ENCODE results near the gene PTPN3.

Gene PTPN3

DNA sequence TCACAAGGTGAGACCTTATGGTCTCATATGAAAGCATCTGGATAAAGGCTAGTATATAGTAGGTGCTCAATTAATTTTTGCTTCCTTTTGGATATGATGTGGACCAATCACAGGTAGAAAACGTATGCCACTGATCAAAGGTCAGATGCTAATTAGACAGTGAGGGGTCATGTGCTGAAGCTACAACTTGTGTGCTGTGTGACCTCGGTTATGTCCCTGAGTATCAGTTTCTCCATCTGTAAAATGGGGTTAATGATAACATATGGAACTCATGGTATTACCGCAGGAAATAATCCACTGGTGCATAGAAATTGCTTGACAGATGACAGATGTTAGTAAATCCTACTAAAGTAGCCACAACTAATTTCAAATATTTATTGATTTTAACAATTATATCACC is 62.0 kb downstream of the PTPN3 start:
- FAIRE-seq: no peak
- DNase-seq (ENCODE audit: extremely low spot score, insufficient read length, low read depth): no peak

DNA sequence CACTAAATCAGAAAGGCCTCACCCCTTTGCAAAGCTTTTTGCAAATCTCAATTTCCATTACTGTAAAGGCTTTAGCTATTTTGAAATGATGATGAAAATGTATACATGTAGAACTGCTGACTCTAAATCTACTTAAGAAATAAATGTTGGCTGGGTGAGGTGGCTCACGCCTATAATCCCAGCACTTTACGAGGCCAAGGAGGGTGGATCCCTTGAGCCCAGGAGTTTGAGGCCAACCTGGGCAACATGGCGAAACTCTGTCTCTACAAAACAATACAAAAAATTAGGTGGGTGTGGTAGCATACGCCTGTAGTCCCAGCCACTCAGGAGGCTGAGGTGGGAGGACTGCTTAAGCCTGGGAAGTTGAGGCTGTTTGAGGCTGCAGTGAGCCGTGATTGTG is 64.6 kb downstream of the PTPN3 start:
- no peak for FAIRE-seq
- DNase-seq (ENCODE audit: extremely low spot score, insufficient read length, low read depth): no peak

DNA sequence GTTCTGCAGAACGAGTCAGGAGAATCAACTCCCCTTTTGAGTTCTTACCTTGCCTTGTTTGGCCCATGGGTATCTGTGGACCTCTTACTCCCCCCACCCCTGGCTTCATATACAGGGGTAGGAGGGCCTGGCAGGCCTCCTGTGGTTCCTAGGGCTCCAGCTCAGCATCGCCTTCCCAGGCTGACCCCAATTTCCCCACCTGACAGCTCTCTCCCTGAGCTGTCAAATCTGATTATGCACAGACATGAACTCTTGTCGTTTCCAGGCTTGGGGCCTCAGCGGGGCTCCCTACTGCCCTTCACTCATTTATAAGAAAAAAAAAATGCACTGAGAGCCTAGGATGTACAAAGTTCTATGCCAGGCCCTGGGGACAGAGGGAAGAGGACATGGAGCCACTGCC is 67.9 kb downstream of the PTPN3 start:
- FAIRE-seq: no peak

DNA sequence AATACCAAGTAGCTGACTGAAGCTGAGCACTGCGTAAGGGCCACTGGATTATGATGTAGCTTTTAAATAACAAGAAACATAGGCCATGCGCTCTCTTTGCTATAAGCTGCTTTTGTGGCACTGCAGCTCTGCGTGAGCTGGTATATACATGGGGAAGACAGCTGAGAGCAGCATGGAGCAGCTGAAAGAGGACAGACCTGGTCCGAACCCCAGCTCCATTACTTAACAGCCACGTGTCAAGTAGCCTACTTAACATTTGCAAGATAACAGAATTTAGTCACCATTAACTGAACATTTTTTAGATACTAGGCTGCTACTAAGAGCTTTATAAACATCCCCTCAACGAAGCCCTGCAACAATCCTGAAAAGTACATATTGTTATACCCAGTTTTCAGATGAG is 69.3 kb downstream of the PTPN3 start:
- DNase-seq (ENCODE audit: extremely low spot score, insufficient read length, low read depth) (no peak), FAIRE-seq (no peak)

More for the DNA sequence above, 67.9 kb downstream of the PTPN3 start:
- DNase-seq (ENCODE audit: extremely low spot score, insufficient read length, low read depth): no peak

DNA sequence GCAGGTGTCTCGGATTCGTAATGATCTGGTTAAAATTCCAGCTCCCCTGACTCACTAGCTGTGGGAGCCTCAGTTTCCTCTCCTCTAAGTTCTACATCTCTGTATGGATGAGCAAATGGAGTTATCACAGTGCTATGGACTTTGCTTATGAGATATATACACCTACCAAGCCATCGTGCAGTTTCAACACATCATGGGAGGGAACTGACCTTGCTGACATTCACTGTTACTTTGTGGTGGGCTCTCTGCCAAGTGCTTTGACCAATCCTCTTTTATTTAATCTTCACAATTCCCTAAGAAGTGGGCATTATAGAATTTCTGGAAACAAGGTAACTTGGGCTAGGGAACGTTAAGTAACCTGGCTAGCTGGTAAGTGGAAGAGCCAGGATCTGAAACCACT is 70.2 kb downstream of the PTPN3 start:
- no peak for FAIRE-seq
- DNase-seq (ENCODE audit: extremely low spot score, insufficient read length, low read depth): no peak

DNA sequence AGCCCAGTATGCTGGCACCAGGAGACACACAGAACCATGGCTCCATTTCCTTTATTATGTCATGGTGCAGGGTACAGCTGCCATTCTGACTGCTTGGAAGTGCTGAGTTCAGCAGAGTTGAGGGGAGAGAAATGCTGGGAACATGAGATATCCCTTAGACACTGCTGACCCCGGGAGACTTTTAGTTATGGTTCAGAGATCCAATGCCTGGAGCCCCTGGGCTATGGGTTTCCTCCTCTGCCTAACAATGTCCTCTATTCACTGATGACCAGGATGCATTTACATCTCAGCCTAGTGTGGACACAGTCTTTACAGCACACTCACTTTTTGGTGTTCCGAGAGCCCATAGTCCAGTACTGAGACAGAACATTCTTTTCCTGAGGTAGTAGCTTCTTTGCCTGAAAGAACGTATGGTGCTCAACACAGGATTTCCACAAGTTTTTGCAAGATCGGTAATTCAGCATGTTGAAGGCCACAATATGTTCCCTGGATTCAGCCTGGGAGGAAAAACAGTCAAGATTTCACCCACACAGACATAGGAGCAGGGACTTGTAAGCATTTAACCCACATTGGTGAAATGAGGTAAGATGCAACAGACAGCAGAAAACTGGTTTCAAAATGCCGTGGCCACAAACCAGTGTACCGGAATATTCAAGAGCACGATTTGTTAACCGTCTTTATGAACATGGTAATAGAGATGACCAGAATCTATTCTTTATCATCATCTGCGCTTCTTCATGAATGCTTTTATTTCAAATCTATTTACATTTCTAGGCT is 71.3 kb downstream of the PTPN3 start:
- DNase-seq (ENCODE audit: extremely low spot score, insufficient read length, low read depth): no peak
- no peak for FAIRE-seq

DNA sequence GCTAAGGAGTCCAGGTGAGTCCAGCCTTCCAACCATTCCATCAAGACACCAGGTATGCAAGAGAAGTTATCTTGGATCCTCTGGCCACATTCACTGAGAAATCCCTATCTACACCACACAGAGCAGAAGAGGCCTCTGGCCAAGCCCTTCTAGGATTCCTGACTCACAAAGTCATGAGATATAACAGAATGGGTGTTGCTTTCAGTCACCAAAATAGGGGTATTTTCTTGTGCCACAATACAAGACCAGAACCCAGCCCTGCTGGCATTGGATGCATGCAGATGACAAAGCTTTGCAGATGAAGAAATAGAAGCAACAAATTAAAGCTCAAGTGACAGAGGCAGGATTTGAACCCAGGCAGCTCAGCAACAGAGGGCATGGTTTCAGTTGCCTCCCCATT is 73.5 kb downstream of the PTPN3 start:
- no peak for DNase-seq (ENCODE audit: extremely low spot score, insufficient read length, low read depth)
- no peak for FAIRE-seq

DNA sequence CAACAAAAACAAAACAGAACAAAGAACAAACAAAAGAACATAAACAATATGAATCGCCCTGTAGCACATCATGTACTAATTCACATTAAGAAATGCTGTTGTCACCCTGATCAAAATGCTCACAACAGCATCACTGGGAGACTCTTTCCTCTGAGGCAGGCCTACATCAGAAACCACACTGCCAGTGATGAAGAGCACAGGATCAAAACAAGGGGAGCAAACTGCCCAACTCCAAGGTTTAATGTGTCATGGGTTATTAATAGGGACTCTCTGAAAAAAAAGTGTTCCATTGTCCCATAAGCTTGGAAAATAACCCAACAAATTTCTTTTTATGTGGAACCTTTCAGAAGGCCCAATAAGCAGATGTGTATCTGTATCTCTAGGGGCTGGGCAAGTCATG is 74.2 kb downstream of the PTPN3 start:
- FAIRE-seq: peak; percentile 47
- DNase-seq (ENCODE audit: extremely low spot score, insufficient read length, low read depth): no peak

DNA sequence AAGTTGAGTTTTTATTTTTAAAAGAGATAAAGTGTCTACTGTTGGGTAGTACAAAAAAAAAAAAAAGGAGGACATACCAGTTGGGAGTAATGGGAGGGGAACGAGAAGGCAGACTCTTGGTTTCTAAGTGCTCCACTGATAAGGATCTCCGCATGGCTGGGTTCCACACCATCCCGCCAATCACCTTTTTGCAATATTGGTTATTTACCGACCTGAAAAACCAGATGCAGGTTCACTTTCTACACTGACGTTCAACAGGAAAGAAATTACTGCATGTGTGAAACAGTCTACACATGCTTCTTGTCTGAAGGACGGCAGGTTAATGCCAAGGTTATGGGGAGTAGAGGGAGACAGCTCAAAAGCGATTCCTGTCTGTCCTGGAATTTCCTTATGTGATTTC is 75.5 kb downstream of the PTPN3 start:
- FAIRE-seq (peak; percentile 97), DNase-seq (ENCODE audit: extremely low spot score, insufficient read length, low read depth) (no peak)

DNA sequence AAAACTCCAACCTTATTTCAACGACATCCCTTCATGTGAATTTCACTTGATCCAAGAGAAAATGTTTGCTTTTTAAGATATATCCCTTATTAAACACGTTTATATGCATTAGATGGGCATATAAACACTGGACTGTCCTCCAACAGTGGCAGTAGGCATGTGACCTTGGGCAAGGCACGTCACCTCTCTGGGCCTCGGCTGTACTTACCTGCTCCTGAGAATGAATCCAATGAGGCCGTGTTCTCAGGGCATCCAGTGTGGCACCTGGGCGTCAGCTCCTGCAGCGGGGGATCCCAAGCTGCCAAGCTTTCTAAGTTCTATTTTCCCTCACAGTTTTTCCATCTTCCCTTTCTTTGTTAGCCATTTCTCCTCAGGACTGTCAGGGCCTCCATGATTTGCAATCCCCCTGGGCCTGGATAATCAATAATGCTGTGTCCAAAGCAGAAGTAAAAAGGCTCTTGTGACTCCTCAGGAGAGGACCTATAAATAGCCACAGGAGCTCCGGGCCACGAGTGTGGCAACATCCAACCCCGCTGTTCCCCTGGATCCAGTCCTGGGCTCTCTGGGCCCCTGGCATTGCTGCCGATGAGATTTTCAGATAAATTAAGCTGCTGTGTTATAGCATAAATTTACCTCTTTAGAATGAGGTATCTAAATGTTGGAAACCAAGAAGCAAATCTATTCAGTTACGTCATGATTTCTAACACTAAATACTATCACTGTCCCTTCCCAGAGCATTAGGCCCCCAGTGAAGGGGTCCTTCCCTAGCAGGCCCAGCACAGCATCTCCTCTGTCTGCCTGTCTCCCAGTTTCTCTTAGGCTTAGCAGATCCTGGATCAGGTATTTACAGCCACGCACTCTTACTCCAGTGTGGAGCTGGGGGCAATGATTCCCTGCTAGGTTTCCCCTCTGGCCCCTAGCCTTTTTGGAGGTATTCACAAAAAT is 76.8 kb downstream of the PTPN3 start:
- DNase-seq (ENCODE audit: extremely low spot score, insufficient read length, low read depth) (no peak), FAIRE-seq (no peak)

DNA sequence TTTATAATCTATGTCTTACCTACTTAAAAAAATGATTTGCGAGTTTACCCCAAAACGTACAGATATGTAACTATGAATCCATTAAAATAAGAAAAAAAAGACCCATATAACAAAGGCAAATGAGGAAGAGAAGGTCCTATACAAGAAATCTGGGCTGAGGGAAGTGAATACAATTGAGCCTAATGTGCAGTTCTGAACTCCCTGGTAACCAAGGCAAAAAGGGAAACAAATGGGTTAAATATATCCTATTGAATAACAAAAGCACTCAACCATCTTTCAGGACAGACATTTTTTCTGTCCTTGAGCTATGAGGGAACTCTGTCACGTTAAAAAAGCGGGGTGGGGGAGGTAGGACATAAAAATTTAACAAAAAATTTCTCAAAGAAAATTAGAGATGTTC is 78.6 kb downstream of the PTPN3 start:
- DNase-seq (ENCODE audit: extremely low spot score, insufficient read length, low read depth): no peak
- FAIRE-seq: no peak

DNA sequence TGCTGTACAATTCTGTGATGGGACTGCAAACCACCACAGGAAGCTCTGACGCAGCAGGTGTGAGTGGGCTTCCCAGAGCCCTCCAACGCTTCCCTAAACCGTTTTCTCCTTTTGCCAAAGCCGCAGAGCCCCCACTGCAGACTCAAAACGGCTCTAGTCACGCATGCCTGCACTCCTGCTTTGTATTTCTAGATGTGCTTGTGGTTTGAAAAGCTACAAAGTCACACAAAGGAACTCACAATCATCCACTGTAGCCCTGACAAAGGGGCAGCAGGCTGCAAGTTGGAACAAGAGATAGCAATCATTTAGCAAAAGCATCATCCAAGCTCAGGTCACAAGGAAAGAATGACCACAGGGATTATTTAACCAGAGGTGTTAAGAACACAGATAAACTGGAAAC is 79.3 kb downstream of the PTPN3 start:
- FAIRE-seq (peak; percentile 91), DNase-seq (ENCODE audit: extremely low spot score, insufficient read length, low read depth) (no peak)

DNA sequence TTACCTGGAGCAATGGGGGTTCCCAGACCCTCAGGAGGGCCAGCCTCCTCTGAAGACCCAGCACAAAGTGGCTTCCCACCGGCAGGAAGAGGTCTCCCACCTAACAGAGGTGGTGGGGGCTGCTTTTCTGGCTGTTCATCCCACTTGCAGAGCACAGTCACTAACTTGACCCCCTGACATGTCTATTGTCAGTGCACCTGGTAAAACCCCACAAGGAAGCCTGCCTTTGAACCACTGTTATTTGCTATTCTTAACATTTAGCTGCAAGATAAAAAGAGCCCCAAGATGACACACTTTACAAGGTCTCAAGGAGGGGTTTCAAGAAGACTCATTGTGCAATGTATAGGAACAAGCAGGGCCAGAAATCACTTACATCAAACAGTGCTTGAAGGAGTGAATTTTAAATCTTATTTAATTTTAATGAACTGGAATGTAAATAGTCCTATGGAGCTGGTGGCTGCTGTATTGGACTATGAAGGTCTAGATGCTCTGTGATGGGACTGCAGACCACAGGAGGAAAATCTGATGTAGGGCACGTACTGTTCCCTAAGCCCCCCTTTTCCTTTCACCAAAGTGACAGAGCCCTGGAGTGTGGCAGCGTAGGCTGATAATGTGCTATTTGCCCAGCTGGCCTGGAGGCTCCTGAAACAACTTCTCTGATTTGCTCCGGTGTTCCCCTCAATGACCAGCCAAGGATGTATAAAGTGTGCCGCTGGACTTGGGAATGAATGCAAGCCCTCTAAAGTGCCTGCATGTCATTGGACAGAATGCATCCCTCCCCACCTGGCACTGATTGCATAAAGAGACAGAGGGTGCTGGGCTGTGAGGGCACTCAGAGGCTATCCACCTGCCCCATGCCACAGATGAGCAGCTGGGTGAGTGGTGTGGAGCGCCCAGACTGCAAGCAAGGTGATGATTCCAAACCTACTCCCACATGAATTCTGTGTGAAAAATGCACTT is 80.2 kb downstream of the PTPN3 start:
- DNase-seq (ENCODE audit: extremely low spot score, insufficient read length, low read depth) (no peak), FAIRE-seq (peak; percentile 21)

DNA sequence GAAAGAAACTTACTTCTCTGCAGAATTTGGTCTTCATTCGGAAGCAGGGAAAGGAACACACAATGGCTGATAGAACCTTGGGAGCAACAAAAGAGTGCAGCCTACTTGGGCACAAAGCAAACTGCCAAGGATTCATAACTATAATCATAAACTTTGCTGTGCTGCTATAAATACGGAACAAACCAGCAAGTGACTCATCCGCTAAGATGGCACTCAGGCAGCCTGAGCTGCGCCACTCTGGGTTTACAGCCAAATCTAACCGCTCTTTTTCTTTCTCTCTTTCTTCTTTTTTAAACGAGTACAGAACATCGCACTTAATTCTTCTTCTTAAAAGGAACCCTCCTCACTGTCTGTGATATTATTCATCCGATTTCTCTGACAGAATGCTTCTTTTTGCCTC is 81.1 kb downstream of the PTPN3 start:
- no peak for DNase-seq (ENCODE audit: extremely low spot score, insufficient read length, low read depth)
- peak; percentile 46 for FAIRE-seq

DNA sequence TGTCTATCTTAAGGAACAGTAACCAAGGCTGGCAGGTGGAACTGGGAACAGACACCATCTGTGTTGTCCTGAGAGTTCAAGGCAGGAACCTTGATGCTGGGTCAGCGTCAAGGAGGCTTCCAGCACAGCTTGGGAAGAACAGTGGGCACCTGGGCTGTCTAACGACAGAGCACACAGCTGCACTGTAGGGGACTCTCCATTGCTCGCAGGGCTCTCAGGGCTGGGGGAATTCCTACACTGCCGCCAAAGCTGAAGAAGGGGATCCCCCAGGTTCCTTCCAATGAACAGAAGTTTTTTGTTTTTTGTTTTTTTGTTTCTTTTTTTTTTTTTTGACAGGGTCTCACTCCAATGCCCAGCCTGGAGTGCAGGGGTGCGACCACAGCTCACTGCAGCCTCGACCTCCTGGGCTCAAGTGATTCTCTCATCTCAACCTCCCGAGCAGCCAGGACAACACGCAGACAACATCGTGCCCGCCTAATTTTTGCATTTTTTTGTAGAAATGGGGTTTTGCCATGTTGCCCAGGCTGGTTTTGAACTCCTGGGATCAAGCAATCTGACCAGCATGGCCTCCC is 81.9 kb downstream of the PTPN3 start:
- DNase-seq (ENCODE audit: extremely low spot score, insufficient read length, low read depth) (no peak), FAIRE-seq (peak; percentile 87)

DNA sequence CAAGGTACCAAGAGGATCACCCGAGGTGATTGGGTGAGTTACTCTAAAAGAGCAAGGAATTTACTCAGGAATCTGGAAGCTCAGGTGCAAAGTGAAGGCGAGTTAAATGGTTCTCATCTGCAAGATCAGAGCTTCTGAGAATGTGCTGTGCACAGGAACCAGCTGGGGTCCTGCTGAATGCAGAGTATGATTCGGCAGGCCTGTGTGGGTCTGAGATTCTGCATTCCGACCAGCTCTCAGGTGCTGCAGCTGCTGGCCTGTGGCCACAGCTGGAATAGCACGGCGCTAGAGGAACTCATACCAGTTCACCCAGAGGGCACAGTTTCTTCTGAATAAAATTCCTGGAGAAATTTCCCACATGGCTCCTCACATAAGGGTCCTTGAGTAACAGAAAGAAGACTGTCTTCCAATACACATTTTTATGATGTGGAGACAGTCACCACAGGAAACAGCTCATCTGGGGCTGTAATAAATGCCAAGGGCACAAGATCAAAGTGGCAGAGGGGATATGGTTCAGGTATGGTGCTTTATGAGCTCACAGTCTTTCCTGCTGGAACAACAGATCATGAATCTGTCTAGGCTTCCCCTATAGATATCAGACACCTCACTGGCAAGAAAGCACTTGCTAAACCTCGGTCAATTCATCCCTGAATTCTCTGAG is 83.9 kb downstream of the PTPN3 start:
- no peak for DNase-seq (ENCODE audit: extremely low spot score, insufficient read length, low read depth)
- no peak for FAIRE-seq

DNA sequence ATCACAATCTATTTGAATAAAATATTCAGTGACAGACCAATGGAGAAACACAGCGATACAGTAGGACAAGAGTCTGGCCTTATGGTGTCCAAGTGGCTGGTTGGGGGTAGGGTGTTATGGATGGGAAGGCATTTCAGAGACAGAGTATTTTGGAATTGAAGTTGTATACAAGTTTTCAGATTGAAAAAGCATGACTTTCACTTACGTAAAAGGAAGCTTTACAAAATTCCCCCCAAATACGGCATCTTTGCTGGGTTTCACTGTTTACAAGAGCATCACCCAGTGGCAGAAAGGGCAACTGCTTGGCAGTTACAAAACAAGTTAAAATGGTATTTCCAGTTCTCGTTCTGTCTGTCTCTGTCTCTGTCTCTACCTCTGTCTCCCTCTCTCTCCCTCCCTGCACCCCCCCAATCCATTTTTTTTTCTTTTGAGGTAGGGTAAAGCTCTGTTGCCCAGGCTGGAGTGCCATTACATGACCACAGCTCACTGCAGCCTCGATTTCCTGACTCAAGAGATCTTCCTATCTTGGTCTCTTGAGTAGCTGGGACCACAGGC is 86.2 kb downstream of the PTPN3 start:
- peak; percentile 80 for FAIRE-seq
- no peak for DNase-seq (ENCODE audit: extremely low spot score, insufficient read length, low read depth)

DNA sequence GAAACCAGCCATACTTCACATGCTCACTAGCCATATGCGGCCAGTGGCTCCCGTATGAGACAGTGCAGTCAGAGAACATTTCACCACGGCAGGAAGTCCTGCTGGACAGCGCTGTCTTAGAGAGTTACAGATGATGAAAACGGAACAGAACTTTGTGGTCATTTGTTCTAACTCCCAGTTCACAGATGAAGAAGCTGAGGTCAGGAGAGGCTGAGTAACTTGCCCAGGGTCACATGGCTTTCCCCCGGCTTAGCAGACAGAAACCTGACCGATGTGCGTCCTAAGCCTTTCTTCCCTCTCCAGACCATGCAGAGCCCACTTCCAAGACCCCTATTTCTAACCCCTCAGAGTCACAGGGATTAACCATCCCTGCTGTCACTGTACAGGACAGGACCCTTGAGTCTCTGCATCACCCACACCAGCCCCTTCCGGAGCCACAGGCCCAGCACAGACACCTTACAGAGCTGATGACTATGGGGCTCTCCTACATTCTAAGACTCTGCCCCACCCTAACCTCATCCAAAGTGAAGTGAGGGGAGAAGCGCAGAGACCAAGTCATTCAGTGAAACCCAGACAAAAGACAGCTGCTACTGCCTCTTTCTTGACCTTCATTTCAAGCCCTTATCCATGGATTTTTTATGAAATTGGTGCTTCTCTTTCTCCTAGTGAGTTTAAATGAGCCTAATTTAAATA is 86.9 kb downstream of the PTPN3 start:
- DNase-seq (ENCODE audit: extremely low spot score, insufficient read length, low read depth) (peak; percentile 37), FAIRE-seq (peak; percentile 87)
